H1 (cell line): ENCODE results near the gene CACNA2D3. TPM values are rescaled to one million over a fixed set of nuclear protein-coding genes. Genes with fewer than 3 reads are reported as not detected.

Experiments used
- CTCF ChIA-PET: fragments of 300-600 bp; sonication (Branson Sonifier 250); formaldehyde crosslinking; loops from one replicate; lab custom pipeline; 2021; ENCODE audit not compliant: partially characterized antibody; lab: Charles Lee
- POLR2A ChIA-PET: fragments of 300-600 bp; sonication (Branson Sonifier 250); formaldehyde crosslinking; loops from one replicate; lab custom pipeline; 2021; ENCODE audit warnings: inconsistent platforms; ENCODE audit not compliant: partially characterized antibody; lab: Charles Lee
- DNase-seq, 2 experiments: peaks; one replicate each; pipeline versions ENCODE4 v3.0.0 to v3.0.0-alpha.2; 2010 to 2022; ENCODE audit warnings: low spot score in 2 of 2, low read depth in 1 of 2, mixed read lengths in 1 of 2
- FAIRE-seq: peaks from 2 replicates; lab custom pipeline; 2011; peaks lifted over from hg19 to GRCh38; lab: Jason Lieb, UNC
- H2AFZ ChIP-seq: 2 replicates; pipeline ENCODE4 v1.8.1; 2012; ENCODE audit warnings: low read length, inconsistent platforms
- H2AK5ac ChIP-seq: 2 replicates; pipeline ENCODE4 v1.6.1; 2013; ENCODE audit warnings: low read depth, low read length
- H2BK120ac ChIP-seq: replicated peaks from 2 replicates; pipeline ENCODE3; 2013; ENCODE audit warnings: low read depth, low read length, inconsistent platforms
- H2BK12ac ChIP-seq: 2 replicates; pipeline ENCODE4 v1.6.1; 2013; ENCODE audit warnings: low read depth, low read length
- H2BK15ac ChIP-seq: 2 replicates; pipeline ENCODE4 v1.6.1; 2013; ENCODE audit warnings: low read length
- H2BK20ac ChIP-seq: 2 replicates; pipeline ENCODE4 v1.6.1; 2013; ENCODE audit warnings: low read length
- H2BK5ac ChIP-seq: 2 replicates; pipeline ENCODE4 v1.6.1; 2013; ENCODE audit warnings: low read depth, low read length
- H3K14ac ChIP-seq: 2 replicates; pipeline ENCODE4 v1.6.1; 2013; ENCODE audit warnings: inconsistent platforms; ENCODE audit not compliant: insufficient read length
- H3K18ac ChIP-seq: 2 replicates; pipeline ENCODE4 v1.6.1; 2013; ENCODE audit warnings: low read length; ENCODE audit errors: extremely low read depth
- H3K23ac ChIP-seq: 2 replicates; pipeline ENCODE4 v1.6.1; 2013; ENCODE audit warnings: inconsistent platforms; ENCODE audit not compliant: insufficient read length
- H3K23me2 ChIP-seq: 2 replicates; pipeline ENCODE4 v1.6.1; 2013; ENCODE audit warnings: low read depth, low read length
- H3K27ac ChIP-seq: 2 replicates; pipeline ENCODE4 v1.6.1; 2011; ENCODE audit warnings: low read depth, low read length, inconsistent platforms
- H3K27me3 ChIP-seq, 4 experiments: replicated peaks in 1 of 4; 1 replicate in 1 of 4; 2 replicates in 3 of 4; pipeline versions ENCODE4 v1.6.1 to v1.8.1; 2011 to 2013; ENCODE audit warnings: low read length in 3 of 4, mild to moderate bottlenecking in 3 of 4, inconsistent platforms in 2 of 4, mixed read lengths in 2 of 4, moderate library complexity in 1 of 4; ENCODE audit not compliant: control insufficient read depth in 3 of 4, insufficient read depth in 3 of 4; ENCODE audit errors: extremely low read depth in 1 of 4
- H3K36me3 ChIP-seq, 4 experiments: 2 replicates each; pipeline versions ENCODE4 v1.6.1 to v1.8.1; 2011 to 2013; ENCODE audit warnings: mild to moderate bottlenecking in 4 of 4, low read length in 3 of 4, moderate library complexity in 2 of 4, control low read depth in 1 of 4, inconsistent platforms in 1 of 4; ENCODE audit not compliant: insufficient read depth in 4 of 4, control insufficient read depth in 2 of 4
- H3K4ac ChIP-seq: replicated peaks from 2 replicates; pipeline ENCODE3; 2013; ENCODE audit warnings: low read length, low read depth, mixed read lengths, inconsistent platforms; ENCODE audit not compliant: insufficient read length
- H3K4me1 ChIP-seq, 4 experiments: replicated peaks in 1 of 4; 1 replicate in 1 of 4; 2 replicates in 3 of 4; pipeline versions ENCODE4 v1.6.1 to v1.8.1; 2011 to 2013; ENCODE audit warnings: low read length in 3 of 4, inconsistent platforms in 2 of 4, mixed read lengths in 1 of 4; ENCODE audit not compliant: insufficient read depth in 4 of 4, control insufficient read depth in 3 of 4
- H3K4me2 ChIP-seq, 2 experiments: 2 replicates each; pipeline versions ENCODE4 v1.6.1 to v1.8.1; 2011 to 2013; ENCODE audit warnings: low read depth in 2 of 2, low read length in 2 of 2, control low read depth in 1 of 2, inconsistent platforms in 1 of 2, mild to moderate bottlenecking in 1 of 2; ENCODE audit not compliant: insufficient read depth in 1 of 2
- H3K4me3 ChIP-seq, 4 experiments: fragments of 200-600, 300-600 bp in 1 of 4; sonication (generic), shearing (Covaris generic), sonication (Bioruptor Twin) in 1 of 4; 2 replicates each; pipeline versions ENCODE4 v1.5.1 to v1.8.1; 2011 to 2016; ENCODE audit warnings: low read length in 4 of 4, low read depth in 3 of 4, control low read depth in 2 of 4, inconsistent platforms in 2 of 4, mild to moderate bottlenecking in 2 of 4, mixed read lengths in 1 of 4, moderate library complexity in 1 of 4; ENCODE audit not compliant: insufficient read depth in 2 of 4; ENCODE audit errors: extremely low read depth in 1 of 4
- H3K56ac ChIP-seq: replicated peaks from 2 replicates; pipeline ENCODE3; 2013; ENCODE audit warnings: low read depth, mild to moderate bottlenecking, mixed read lengths, low read length, inconsistent platforms; ENCODE audit not compliant: insufficient read length
- H3K79me1 ChIP-seq: 2 replicates; pipeline ENCODE4 v1.6.1; 2013; ENCODE audit warnings: low read depth, low read length, control low read depth
- H3K79me2 ChIP-seq, 2 experiments: 2 replicates each; pipeline versions ENCODE4 v1.6.1 to v1.8.1; 2012 to 2013; ENCODE audit warnings: low read length in 2 of 2, mild to moderate bottlenecking in 2 of 2, inconsistent platforms in 1 of 2; ENCODE audit not compliant: insufficient read depth in 2 of 2, control insufficient read depth in 1 of 2
- H3K9ac ChIP-seq, 4 experiments: replicated peaks in 1 of 4; 1 replicate in 1 of 4; 2 replicates in 3 of 4; pipeline versions ENCODE4 v1.6.1 to v1.8.1; 2011 to 2013; ENCODE audit warnings: low read depth in 3 of 4, low read length in 3 of 4, control low read depth in 2 of 4, mild to moderate bottlenecking in 2 of 4, moderate library complexity in 2 of 4, inconsistent platforms in 1 of 4; ENCODE audit errors: extremely low read depth in 1 of 4
- H3K9me3 ChIP-seq, 2 experiments: 2 replicates each; pipeline versions ENCODE4 v1.6.1 to v1.8.1; 2012 to 2013; ENCODE audit warnings: mild to moderate bottlenecking in 2 of 2, moderate library complexity in 2 of 2, control low read depth in 1 of 2, inconsistent platforms in 1 of 2, low read depth in 1 of 2, low read length in 1 of 2, mixed read lengths in 1 of 2; ENCODE audit not compliant: insufficient read depth in 2 of 2
- H4K20me1 ChIP-seq, 2 experiments: replicated peaks in 1 of 2; 2 replicates each; pipeline versions ENCODE3 to v1.8.1; 2011 to 2013; ENCODE audit warnings: inconsistent platforms in 2 of 2, low read length in 2 of 2, mild to moderate bottlenecking in 1 of 2; ENCODE audit not compliant: insufficient read depth in 2 of 2, control insufficient read depth in 1 of 2
- H4K5ac ChIP-seq: 2 replicates; pipeline ENCODE4 v1.6.1; 2013; ENCODE audit warnings: low read length, low read depth, mixed read lengths, inconsistent platforms; ENCODE audit not compliant: insufficient read length
- H4K8ac ChIP-seq: 2 replicates; pipeline ENCODE4 v1.8.0; 2013; ENCODE audit warnings: mild to moderate bottlenecking, moderate library complexity, low read length, inconsistent platforms; ENCODE audit not compliant: insufficient read depth; ENCODE audit errors: extremely low read depth
- H4K91ac ChIP-seq: replicated peaks from 2 replicates; pipeline ENCODE3; 2013; ENCODE audit warnings: low read length, mixed read lengths, inconsistent platforms; ENCODE audit not compliant: insufficient read length
- TEAD4 ChIP-seq: IDR thresholded peaks from 2 replicates; pipeline ENCODE4 v1.6.1; 2012; ENCODE audit warnings: low read depth, low read length, inconsistent platforms, mixed read lengths
- ZNF274 ChIP-seq: IDR thresholded peaks from 2 replicates; pipeline ENCODE4 v1.7.0; 2012; ENCODE audit warnings: low read length, borderline replicate concordance; ENCODE audit errors: extremely low read depth
- WGBS, 2 experiments: shearing (Covaris generic) in 1 of 2; methylation state at CpG; one replicate each; pipeline versions ENCODE4 v1.1.6 to v1.1.7; 2013 to 2015; ENCODE audit warnings: low lambda C conversion rate in 2 of 2, mixed read lengths in 2 of 2, inconsistent platforms in 1 of 2, low coverage in 1 of 2, missing lambda C conversion rate in 1 of 2; ENCODE audit not compliant: insufficient replicate concordance in 2 of 2, insufficient coverage in 1 of 2, insufficient read length in 1 of 2; ENCODE audit errors: extremely low coverage in 1 of 2, missing lambda C conversion rate in 1 of 2; 5-methylcytosine and 5-hydroxymethylcytosine counted together
- polyA plus RNA-seq, 7 experiments: library from polyadenylated mRNA; depleted of rRNA in 3 of 7; stranded (reverse) in 5 of 7; unstranded in 2 of 7; fragments of >200 nt in 5 of 7; fragments of 200-250 nt in 2 of 7; gene quantifications; 1 replicate in 5 of 7; 2 replicates in 1 of 7; 4 replicates in 1 of 7; pipeline versions ENCODE4 v1.2.1 to v1.2.3, GENCODE V29; 2011 to 2013; ENCODE audit warnings: missing spikeins in 2 of 7, mixed read lengths in 2 of 7
- total RNA-seq: library from RNA; stranded (reverse); fragmentation: NEBNext Ultra II Directional; extraction: Animal tissue kit (Norgen Biotek cat#: 25700); gene quantifications from 2 replicates; pipeline ENCODE4 v1.2.1, GENCODE V29; 2021

The CACNA2D3 gene
- total and polyA plus RNA-seq, 2 of the 8 experiments (the other 6 are each of a cell fraction or from before 2014, with no cell fraction given): 1.5 to 1.8 TPM

DNA sequence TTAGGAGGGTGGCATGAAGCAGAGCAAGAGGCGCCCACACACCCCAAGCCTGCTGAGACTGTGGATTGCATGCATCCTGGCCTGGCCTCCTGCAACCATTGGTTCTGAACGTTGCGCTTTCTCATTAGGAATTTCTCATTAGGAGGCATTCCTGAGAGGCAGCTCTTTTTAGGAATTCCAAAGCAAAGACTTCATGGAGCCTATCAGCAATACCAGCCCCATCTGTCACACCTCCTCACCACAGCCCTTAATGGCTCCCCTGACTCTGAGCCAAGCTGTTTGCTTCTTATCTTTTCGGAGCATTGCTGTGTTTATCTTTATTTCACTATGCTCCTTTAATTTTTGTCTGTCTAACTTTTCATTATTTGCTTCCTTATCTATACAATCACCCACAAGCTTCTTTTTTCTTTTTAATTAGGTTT is 226.9 kb downstream of the CACNA2D3 start:
- Histone ChIP-seq H3K23ac (no peak overlapping the region), H2BK12ac (no peak overlapping the region), H2BK20ac (no peak overlapping the region), H3K27ac (no peak overlapping the region), H3K9ac (no peak overlapping the region), H3K27me3 (no peaks in the 10 kb centered on the region), H3K4me2 (no peak overlapping the region), H3K14ac (no peak overlapping the region), H3K4ac (no peak overlapping the region), H3K23me2 (no peaks in the 10 kb centered on the region), H3K79me2 (no peaks in the 10 kb centered on the region), H3K56ac (no peak overlapping the region), H2AK5ac (no peak overlapping the region), H2BK15ac (no peak overlapping the region), H2BK120ac (no peak overlapping the region), H3K18ac (no peak overlapping the region), H4K20me1 (no peaks in the 10 kb centered on the region), H4K8ac (no peak overlapping the region), H3K4me3 (no peak overlapping the region), H3K36me3 (no peaks in the 10 kb centered on the region), H4K91ac (no peak overlapping the region), H3K79me1 (no peaks in the 10 kb centered on the region), H3K9me3 (no peaks in the 10 kb centered on the region), H2AFZ (0 out of 2 replicates have a peak overlapping the region, but pooled peaks have one; percentile 66), H3K4me1 (peaks cover 1 to 10% (median 4%) of the 10 kb centered on the region in 4 experiments; a peak in 4 of 7 replicates), H2BK5ac (no peak overlapping the region), H4K5ac (no peak overlapping the region)
- FAIRE-seq (no peak), DNase-seq (peak in 1 of 2 experiments; percentile 19)
- POLR2A ChIA-PET: no interaction called here
- CTCF ChIA-PET: interaction anchor here (1.5 kb wide), 1 partner anchor 25 kb away, joined by 5 read pairs; no protein-coding TSS in a partner anchor
- WGBS, 2 experiments: 74% methylated on average over 4 of the region's 4 CpGs; no CpG with 5 or more reads in 1 of the 2 experiments
- TF ChIP-seq TEAD4: 0 out of 2 replicates have a peak, but pooled peaks have one; percentile 28
- no peak for TF ChIP-seq ZNF274
